Glutamatergic neuron (in vitro differentiated cells): Measurements from ENCODE around the gene DCHS1. TPM values are rescaled to one million over a fixed set of nuclear protein-coding genes. Genes with fewer than 3 reads are reported as not detected.

Experiments
- DNase-seq: peaks from one replicate; pipeline ENCODE4 v3.0.0; 2022
- H3K27ac Mint-ChIP-seq: one replicate; pipeline ENCODE4 v1.8.0; 2020; ENCODE audit warnings: mild to moderate bottlenecking, mixed read lengths, inconsistent platforms; ENCODE audit not compliant: unreplicated experiment
- H3K27me3 Mint-ChIP-seq: one replicate; pipeline ENCODE4 v1.8.0; 2020; ENCODE audit warnings: mild to moderate bottlenecking, moderate library complexity, mixed read lengths, inconsistent platforms; ENCODE audit not compliant: unreplicated experiment
- H3K36me3 Mint-ChIP-seq: one replicate; pipeline ENCODE4 v1.8.0; 2020; ENCODE audit warnings: mild to moderate bottlenecking, mixed read lengths, inconsistent platforms; ENCODE audit not compliant: unreplicated experiment
- H3K4me1 Mint-ChIP-seq: one replicate; pipeline ENCODE4 v1.8.0; 2020; ENCODE audit warnings: mild to moderate bottlenecking, low read depth, mixed read lengths, inconsistent platforms; ENCODE audit not compliant: unreplicated experiment
- H3K4me3 Mint-ChIP-seq: one replicate; pipeline ENCODE4 v1.8.0; 2020; ENCODE audit warnings: mild to moderate bottlenecking, mixed read lengths, inconsistent platforms; ENCODE audit not compliant: unreplicated experiment
- H3K9me3 Mint-ChIP-seq: one replicate; pipeline ENCODE4 v1.8.0; 2020; ENCODE audit warnings: mild to moderate bottlenecking, moderate library complexity, mixed read lengths, inconsistent platforms; ENCODE audit not compliant: unreplicated experiment
- total RNA-seq: library from RNA; stranded (reverse); fragmentation: NEBNext Ultra II Directional; extraction: Animal tissue kit (Norgen Biotek cat#: 25700); gene quantifications from one replicate; pipeline ENCODE4 v1.2.1, GENCODE V29; 2021; ENCODE audit not compliant: unreplicated experiment
- TF ChIP-seq, protein P1 (sequence below): fragments of 200-600 bp; sonication (generic); IDR thresholded peaks from one replicate; pipeline ENCODE4 v1.5.0; 2021; ENCODE audit not compliant: partially characterized antibody, unreplicated experiment

DCHS1 gene
- total RNA-seq, 1 donor from 2014 or later = 91.5 TPM

DNA sequence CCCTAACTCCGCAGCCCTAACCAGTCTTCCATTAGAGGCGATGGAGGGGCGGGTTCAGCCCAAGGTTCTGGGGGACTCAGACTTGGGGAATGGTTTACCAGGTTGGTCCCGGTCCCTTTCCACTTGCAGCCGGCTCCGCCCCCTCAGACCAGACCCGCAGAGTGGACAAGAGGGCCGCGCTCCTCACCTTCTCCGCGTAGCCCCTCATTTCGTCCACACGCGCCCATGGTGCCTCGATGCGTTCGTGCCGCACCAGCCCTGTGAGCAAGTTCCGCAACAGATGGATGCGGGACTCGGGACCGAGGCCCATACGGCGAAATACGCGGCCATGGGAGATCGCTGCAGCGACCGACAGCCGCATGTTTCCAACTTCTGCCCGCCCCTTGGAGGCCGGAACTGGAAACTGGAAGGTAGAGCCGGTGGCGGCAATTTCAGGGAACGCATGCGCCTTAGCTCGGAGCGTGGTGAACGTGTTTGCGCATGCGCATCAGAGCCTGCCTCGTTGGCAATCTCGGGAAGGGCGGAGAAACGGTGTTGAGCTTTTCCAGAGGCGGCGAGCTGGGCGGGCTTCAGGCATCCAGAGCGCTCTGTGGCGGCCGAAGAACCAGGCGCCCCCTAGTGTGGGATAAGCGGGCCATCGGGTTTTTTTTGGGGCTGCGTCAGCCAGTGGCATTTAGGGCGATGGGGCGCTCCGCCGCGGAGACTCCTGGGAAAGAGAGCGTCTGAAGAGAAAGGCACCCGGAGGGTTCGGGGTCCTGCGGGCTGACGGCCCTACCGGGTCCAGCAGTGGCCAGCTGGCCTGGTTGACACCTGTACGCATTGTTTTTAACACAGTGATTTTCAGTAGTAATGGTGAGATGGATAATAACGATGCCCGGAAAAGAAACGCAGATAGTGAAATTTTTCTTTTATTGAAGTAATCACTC is 27.6 kb upstream of the DCHS1 start, which contains the start of gene MRPL17:
MRPL17 (minus strand) TSS at position 405 of the 926 bp plus-strand sequence; CDS start at position 361, 44 bp downstream.
- Mint-ChIP-seq H3K9me3 (peaks cover 3% of the 10 kb centered on the region), H3K27ac (peak within 1 kb of the TSS; percentile 96), H3K4me3 (peak within 1 kb of the TSS; percentile 99), H3K36me3 (no peaks in the 10 kb centered on the region), H3K27me3 (peaks cover 2% of the 10 kb centered on the region), H3K4me1 (peaks cover 2% of the 10 kb centered on the region)
- TF ChIP-seq, protein P1, sequence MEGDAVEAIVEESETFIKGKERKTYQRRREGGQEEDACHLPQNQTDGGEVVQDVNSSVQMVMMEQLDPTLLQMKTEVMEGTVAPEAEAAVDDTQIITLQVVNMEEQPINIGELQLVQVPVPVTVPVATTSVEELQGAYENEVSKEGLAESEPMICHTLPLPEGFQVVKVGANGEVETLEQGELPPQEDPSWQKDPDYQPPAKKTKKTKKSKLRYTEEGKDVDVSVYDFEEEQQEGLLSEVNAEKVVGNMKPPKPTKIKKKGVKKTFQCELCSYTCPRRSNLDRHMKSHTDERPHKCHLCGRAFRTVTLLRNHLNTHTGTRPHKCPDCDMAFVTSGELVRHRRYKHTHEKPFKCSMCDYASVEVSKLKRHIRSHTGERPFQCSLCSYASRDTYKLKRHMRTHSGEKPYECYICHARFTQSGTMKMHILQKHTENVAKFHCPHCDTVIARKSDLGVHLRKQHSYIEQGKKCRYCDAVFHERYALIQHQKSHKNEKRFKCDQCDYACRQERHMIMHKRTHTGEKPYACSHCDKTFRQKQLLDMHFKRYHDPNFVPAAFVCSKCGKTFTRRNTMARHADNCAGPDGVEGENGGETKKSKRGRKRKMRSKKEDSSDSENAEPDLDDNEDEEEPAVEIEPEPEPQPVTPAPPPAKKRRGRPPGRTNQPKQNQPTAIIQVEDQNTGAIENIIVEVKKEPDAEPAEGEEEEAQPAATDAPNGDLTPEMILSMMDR = peak; percentile 90
- peak; percentile 99 for DNase-seq

DNA sequence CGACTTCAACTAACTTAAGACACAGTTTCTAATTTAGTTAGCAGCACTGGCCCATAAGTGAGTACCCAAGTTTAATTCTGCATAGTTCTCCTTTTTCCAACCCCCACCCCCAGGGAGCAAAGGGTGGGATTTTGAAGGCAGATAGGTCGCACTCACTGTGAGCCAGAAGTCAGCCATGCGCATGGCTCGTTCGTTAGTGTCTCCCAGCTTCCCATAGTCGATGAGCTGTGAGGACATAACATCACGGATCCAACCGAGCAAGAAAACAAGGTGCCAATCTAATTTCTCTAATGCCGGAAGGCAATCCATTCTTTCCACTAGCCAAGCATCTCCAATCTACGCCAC is 27.0 kb upstream of the DCHS1 start:
- TF ChIP-seq, protein P1 = no peak

DNA sequence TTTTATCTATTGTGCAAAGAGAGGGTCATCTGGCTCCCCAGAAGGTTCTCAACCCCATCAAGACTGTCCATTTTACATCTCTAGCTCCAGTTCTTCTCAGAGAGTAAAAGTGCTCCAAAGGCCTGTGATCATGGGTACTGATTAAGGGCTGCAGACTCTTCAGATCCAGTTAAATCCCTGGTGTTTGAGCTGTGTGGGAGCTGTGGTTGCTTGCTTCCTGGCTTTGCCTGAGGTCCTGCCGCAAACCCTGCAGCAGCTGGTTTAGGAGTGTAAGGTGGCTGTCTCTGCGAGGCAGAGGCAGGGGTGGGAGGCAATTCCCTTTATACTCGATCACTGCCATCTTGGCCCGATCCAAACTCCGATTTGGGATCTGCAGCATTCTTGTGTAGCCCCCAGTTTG is 26.3 kb upstream of the DCHS1 start:
- Mint-ChIP-seq H3K36me3 (no peaks in the 10 kb centered on the region), H3K4me3 (peak overlapping the region; percentile 99), H3K27ac (peak overlapping the region; percentile 96), H3K4me1 (peaks cover 2% of the 10 kb centered on the region), H3K27me3 (peaks cover 2% of the 10 kb centered on the region), H3K9me3 (peaks cover 3% of the 10 kb centered on the region)
- DNase-seq = no peak
- TF ChIP-seq, protein P1 = no peak

More for the DNA sequence above, 27.0 kb upstream of the DCHS1 start:
- Mint-ChIP-seq H3K27ac (peak overlapping the region; percentile 96), H3K9me3 (peaks cover 3% of the 10 kb centered on the region), H3K4me1 (peaks cover 2% of the 10 kb centered on the region), H3K36me3 (no peaks in the 10 kb centered on the region), H3K4me3 (peak overlapping the region; percentile 99), H3K27me3 (peaks cover 2% of the 10 kb centered on the region)
- no peak for DNase-seq

DNA sequence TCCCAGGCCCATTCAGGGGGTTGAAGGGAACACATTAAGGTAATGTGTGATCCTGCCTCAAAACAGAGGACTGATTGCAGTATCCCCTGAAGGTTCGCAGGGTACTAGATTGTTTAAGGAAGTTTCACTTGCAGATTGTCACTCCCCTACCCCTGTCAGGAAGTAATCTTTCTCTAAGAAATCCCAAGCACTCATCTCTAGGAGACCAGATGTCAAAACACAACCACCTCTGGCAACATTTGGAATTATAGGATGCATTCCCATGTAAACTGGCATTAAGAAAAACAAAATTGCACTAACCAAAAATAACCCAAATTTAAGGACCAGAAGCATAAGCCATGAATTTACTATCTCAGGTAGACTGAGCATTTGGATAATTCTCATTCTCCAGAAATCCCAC is 25.9 kb upstream of the DCHS1 start:
- H3K27ac Mint-ChIP-seq = peak overlapping the region; percentile 31
- H3K4me3 Mint-ChIP-seq = peak overlapping the region; percentile 99
- peaks cover 2% of the 10 kb centered on the region for H3K4me1 Mint-ChIP-seq
- no peaks in the 10 kb centered on the region for H3K27me3 Mint-ChIP-seq
- peaks cover 3% of the 10 kb centered on the region for H3K9me3 Mint-ChIP-seq
- DNase-seq = no peak
- no peaks in the 10 kb centered on the region for H3K36me3 Mint-ChIP-seq
- TF ChIP-seq, protein P1 = no peak

DNA sequence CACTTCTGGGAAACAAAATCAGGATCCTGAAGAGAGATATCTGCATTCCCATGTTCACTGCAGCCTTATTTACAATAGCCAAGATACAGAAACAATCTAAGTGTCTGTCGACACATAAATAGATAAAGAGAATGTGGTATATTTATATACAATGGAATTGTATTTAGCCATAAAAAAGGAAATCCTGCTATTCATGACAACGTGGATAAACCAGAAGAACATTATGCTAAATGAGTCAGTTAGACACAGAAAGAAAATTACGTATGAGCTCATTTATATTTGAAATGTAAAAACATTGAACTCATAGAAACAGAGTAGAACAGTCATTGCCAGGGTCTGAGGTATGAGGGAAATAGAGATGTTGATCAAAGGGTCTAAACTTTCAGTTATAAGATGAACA is 21.4 kb upstream of the DCHS1 start:
- H3K36me3 Mint-ChIP-seq = no peaks in the 10 kb centered on the region
- H3K4me1 Mint-ChIP-seq = peaks cover 2% of the 10 kb centered on the region
- H3K9me3 Mint-ChIP-seq = peaks cover 2% of the 10 kb centered on the region
- H3K4me3 Mint-ChIP-seq = no peak overlapping the region
- H3K27me3 Mint-ChIP-seq = peaks cover 3% of the 10 kb centered on the region
- no peak for DNase-seq
- H3K27ac Mint-ChIP-seq = no peak overlapping the region
- TF ChIP-seq, protein P1 = no peak
